Endothelial cell of umbilical vein (primary cell): ENCODE measurements around the gene CCDC73.

ENCODE experiments used
- EZH2 ChIP-seq: IDR thresholded peaks from 2 replicates; pipeline ENCODE4 v1.6.1; 2012; ENCODE audit warnings: borderline replicate concordance, low read depth, mild to moderate bottlenecking, moderate library complexity, low read length, inconsistent platforms; ENCODE audit not compliant: severe bottlenecking
- FOS ChIP-seq: IDR thresholded peaks from 2 replicates; pipeline ENCODE4 v1.6.1; 2011; ENCODE audit warnings: mild to moderate bottlenecking, low read length, moderate library complexity, borderline replicate concordance; ENCODE audit not compliant: insufficient read depth
- JUN ChIP-seq: IDR thresholded peaks from 2 replicates; pipeline ENCODE4 v1.6.1; 2011; ENCODE audit warnings: borderline replicate concordance, low read depth; ENCODE audit not compliant: insufficient read length, insufficient read depth
- MAX ChIP-seq: IDR thresholded peaks from 2 replicates; pipeline ENCODE4 v1.6.1; 2011; ENCODE audit not compliant: insufficient read depth, insufficient read length
- POLR2A ChIP-seq: IDR thresholded peaks from 2 replicates; pipeline ENCODE4 v1.6.1; 2012; ENCODE audit warnings: low read depth, mild to moderate bottlenecking, control low read depth, low read length
- POLR2AphosphoS5 ChIP-seq: IDR thresholded peaks from 2 replicates; pipeline ENCODE4 v1.6.1; 2012; ENCODE audit warnings: low read depth, mild to moderate bottlenecking, control low read depth, low read length, moderate library complexity; ENCODE audit not compliant: insufficient read depth
- TF ChIP-seq, protein P1 (sequence below), 2 donors: IDR thresholded peaks; 1 replicate in 1 of 2; 2 replicates in 1 of 2; pipeline ENCODE4 v1.5.1; 2011; ENCODE audit warnings: low read length in 2 of 2, mild to moderate bottlenecking in 2 of 2, moderate library complexity in 2 of 2, control low read depth in 1 of 2, inconsistent platforms in 1 of 2, low read depth in 1 of 2; ENCODE audit not compliant: insufficient read depth in 1 of 2; ENCODE audit errors: extremely low read depth in 1 of 2

DNA sequence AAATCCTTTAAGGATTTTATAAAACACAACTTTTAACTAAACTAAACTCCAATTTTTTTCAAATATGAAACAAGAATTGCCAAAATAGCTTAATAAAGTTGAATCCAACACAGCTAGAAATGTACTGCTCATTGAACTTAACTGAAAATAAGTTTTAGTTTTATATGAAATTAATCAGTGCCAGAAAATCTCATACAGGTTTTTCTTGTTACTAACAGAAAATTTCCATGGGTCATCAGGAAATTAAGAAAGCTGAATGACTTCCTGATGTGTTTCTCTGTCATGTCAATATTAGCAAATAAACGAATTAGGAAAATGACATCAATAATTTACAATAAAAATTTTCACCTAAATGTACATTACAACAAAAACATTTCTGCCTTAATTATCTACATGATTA lies 3.5 kb downstream of the CCDC73 start:
- TF ChIP-seq, protein P1, sequence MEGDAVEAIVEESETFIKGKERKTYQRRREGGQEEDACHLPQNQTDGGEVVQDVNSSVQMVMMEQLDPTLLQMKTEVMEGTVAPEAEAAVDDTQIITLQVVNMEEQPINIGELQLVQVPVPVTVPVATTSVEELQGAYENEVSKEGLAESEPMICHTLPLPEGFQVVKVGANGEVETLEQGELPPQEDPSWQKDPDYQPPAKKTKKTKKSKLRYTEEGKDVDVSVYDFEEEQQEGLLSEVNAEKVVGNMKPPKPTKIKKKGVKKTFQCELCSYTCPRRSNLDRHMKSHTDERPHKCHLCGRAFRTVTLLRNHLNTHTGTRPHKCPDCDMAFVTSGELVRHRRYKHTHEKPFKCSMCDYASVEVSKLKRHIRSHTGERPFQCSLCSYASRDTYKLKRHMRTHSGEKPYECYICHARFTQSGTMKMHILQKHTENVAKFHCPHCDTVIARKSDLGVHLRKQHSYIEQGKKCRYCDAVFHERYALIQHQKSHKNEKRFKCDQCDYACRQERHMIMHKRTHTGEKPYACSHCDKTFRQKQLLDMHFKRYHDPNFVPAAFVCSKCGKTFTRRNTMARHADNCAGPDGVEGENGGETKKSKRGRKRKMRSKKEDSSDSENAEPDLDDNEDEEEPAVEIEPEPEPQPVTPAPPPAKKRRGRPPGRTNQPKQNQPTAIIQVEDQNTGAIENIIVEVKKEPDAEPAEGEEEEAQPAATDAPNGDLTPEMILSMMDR (IDR thresholded peaks at IDR 0.05; ENCODE audit: extremely low read depth in 1 of 2, insufficient read depth in 1 of 2, low read depth in 1 of 2, low read length in 2 of 2) = no peak
- no peak for TF ChIP-seq EZH2
- TF ChIP-seq POLR2A = no peak
- no peak for TF ChIP-seq MAX
- TF ChIP-seq POLR2AphosphoS5 = no peak
- no peak for TF ChIP-seq FOS
- TF ChIP-seq JUN = no peak
